Neuron (in vitro differentiated cells): ENCODE data around the gene BCAR3.

Experiments
- H2AFZ ChIP-seq: one replicate; pipeline ENCODE4 v1.6.1; 2013; ENCODE audit warnings: low read depth, mild to moderate bottlenecking, inconsistent platforms, low read length, moderate library complexity
- H3K27me3 ChIP-seq: one replicate; pipeline ENCODE4 v1.6.1; 2013; ENCODE audit warnings: low read length; ENCODE audit not compliant: insufficient read depth
- H3K36me3 ChIP-seq: one replicate; pipeline ENCODE4 v1.6.1; 2013; ENCODE audit warnings: low read length; ENCODE audit not compliant: insufficient read depth
- H3K4me1 ChIP-seq: one replicate; pipeline ENCODE4 v1.6.1; 2013; ENCODE audit warnings: low read length; ENCODE audit not compliant: insufficient read depth
- H3K4me3 ChIP-seq: 2 replicates; pipeline ENCODE4 v1.5.1; 2013; ENCODE audit warnings: mild to moderate bottlenecking, low read length, moderate library complexity
- H3K9me3 ChIP-seq: one replicate; pipeline ENCODE4 v1.6.1; 2013; ENCODE audit warnings: low read length

The BCAR3 gene

DNA sequence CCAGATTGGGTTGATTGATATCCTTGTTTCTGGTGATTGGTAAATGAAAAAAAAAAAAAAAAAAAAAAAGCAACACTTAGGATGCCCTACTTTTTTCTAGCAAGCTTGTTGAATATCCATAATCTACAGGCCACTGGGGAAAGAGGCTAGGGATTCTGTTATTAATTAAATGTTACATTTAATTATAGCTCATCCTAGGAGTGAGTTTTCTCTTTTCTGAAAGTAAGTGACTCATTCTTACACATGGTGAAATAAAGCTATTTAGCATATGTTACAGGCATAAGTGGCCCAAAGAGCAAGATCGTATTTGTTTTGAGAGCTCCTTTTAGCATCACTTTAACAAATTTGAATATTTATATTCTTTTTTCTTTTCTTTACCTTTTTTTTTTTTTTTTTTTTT, 139.2 kb downstream of the BCAR3 start:
- no peak overlapping the region for H2AFZ ChIP-seq
- peaks cover 49% of the 10 kb centered on the region for H3K36me3 ChIP-seq
- no peak overlapping the region for H3K4me3 ChIP-seq
- no peaks in the 10 kb centered on the region for H3K9me3 ChIP-seq
- H3K27me3 ChIP-seq: no peaks in the 10 kb centered on the region
- H3K4me1 ChIP-seq: no peaks in the 10 kb centered on the region

DNA sequence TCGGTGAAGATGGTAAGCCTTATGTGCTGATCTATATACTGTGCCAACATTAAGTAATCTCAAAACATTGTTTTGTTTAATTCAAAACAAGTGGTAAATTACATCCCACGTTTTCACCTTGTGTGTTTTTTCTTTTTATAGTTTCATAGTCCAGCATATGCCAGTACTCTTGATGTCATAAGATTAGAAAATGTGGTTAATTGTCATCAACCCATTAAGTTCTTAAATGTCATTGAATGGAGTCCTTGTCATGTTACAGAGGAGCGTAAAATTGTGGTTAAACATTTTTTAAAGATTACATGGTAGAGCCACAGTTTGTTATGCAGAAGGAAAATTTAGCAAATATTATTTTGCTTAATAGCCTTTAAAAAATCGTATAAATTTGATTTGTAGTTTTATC, 140.6 kb downstream of the BCAR3 start:
- peaks cover 49% of the 10 kb centered on the region for H3K36me3 ChIP-seq
- H3K27me3 ChIP-seq: no peaks in the 10 kb centered on the region
- no peak overlapping the region for H2AFZ ChIP-seq
- H3K4me1 ChIP-seq: no peaks in the 10 kb centered on the region
- no peaks in the 10 kb centered on the region for H3K9me3 ChIP-seq
- H3K4me3 ChIP-seq: no peak overlapping the region

DNA sequence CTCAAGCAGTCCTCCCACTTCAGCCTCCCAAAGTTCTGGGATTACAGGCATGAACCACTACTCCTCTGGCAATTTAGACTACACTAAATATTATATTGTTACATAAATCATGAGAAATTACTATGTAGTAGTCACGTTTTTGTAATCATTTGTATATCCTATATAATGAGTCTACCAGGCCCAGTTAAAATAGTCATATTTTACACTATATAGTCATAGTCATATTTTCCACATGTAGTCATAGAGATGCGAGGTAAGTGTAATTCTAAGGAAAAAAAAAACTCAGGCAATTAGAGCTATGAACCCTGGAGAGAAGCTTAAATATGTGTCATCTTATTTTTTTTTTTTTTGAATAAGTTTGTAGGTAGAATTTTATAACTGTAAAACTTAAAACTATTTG, 143.7 kb downstream of the BCAR3 start:
- H2AFZ ChIP-seq: no peak overlapping the region
- no peak overlapping the region for H3K4me3 ChIP-seq
- peaks cover 51% of the 10 kb centered on the region for H3K36me3 ChIP-seq
- H3K4me1 ChIP-seq: no peaks in the 10 kb centered on the region
- no peaks in the 10 kb centered on the region for H3K27me3 ChIP-seq
- H3K9me3 ChIP-seq: no peaks in the 10 kb centered on the region

- H3K36me3 ChIP-seq: peaks cover 54% of the 10 kb centered on the region
- no peaks in the 10 kb centered on the region for H3K9me3 ChIP-seq
- no peak overlapping the region for H2AFZ ChIP-seq
- H3K27me3 ChIP-seq: no peaks in the 10 kb centered on the region
- H3K4me3 ChIP-seq: no peak overlapping the region
- no peaks in the 10 kb centered on the region for H3K4me1 ChIP-seq
These were observed 144.2 kb downstream of the BCAR3 start for GRCh38 chr1:93537396-93537795.

DNA sequence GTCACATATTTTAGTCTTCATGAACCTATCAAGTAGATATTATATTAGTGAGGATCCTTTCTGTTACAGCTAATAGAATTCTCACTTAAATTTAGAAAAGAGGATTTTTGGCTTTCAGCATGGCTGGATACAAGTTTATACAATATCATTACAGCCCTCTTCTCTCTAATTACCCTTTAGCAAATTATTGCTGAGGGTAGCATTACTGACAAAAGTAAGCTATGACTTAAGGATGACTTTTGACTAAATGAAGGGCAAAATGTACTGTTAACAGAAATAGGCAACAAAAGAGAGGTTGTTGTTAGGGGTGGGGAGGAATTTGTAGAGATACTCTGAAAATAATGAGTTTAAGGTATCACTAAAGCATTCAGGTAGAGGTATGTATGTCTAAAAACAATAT, 148.0 kb downstream of the BCAR3 start:
- H3K9me3 ChIP-seq: no peaks in the 10 kb centered on the region
- no peak overlapping the region for H2AFZ ChIP-seq
- H3K27me3 ChIP-seq: no peaks in the 10 kb centered on the region
- H3K36me3 ChIP-seq: peaks cover 78% of the 10 kb centered on the region
- no peaks in the 10 kb centered on the region for H3K4me1 ChIP-seq
- H3K4me3 ChIP-seq: no peak overlapping the region

DNA sequence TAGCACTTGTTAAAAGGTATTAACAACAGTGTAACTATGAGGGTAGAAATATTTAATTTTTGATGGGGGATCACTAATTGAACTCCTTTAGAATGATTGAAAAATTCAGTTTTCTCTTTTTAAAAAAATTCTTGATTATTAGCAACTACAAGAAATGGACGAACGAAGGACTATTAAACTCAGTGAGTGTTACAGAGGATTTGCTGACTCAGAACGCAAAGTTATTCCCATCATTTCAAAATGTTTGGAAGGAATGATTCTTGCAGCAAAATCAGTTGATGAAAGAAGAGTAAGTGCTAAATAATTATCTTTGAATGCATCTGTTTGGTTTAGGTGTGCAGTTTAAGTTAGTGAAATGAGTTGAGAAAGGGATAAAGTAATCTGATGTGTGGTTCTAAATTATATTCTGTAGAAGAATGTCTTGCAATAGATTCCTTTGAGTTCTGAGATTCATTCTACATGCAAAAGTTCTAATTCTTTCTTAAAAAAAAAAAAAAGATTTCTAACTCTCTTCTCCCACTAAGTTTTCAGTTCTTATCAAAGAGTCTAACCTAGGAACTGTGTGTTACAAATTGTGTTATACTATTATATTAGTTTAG, 148.8 kb downstream of the BCAR3 start:
- H3K4me3 ChIP-seq: no peak overlapping the region
- no peak overlapping the region for H2AFZ ChIP-seq
- peaks cover 80% of the 10 kb centered on the region for H3K36me3 ChIP-seq
- no peaks in the 10 kb centered on the region for H3K27me3 ChIP-seq
- H3K4me1 ChIP-seq: no peaks in the 10 kb centered on the region
- no peaks in the 10 kb centered on the region for H3K9me3 ChIP-seq

DNA sequence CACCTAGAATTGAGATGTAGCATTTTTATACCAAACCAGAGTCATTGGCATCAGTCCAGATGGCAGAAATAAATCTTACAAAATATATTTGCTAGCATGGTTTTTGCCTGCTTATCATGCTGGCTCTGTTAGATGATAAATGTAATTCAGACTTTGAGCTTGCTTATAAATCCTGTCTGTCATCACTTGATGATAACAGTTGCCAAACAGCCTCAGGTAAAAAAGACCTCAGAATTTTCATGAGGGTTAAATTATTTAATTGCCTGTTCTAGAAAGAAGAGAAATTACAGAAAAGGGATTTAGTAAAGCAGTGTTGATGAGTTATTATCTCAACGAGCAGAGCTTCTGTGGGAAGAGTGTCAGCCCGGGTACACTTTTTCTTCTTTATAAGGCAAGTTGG, 150.4 kb downstream of the BCAR3 start:
- no peaks in the 10 kb centered on the region for H3K27me3 ChIP-seq
- H3K4me3 ChIP-seq: no peak overlapping the region
- no peaks in the 10 kb centered on the region for H3K9me3 ChIP-seq
- H3K4me1 ChIP-seq: no peaks in the 10 kb centered on the region
- H3K36me3 ChIP-seq: peaks cover 78% of the 10 kb centered on the region
- no peak overlapping the region for H2AFZ ChIP-seq

GRCh38 chr1:93528412-93528811, 153.2 kb downstream of the BCAR3 start:
- no peak overlapping the region for H3K4me3 ChIP-seq
- H3K9me3 ChIP-seq: no peaks in the 10 kb centered on the region
- H3K27me3 ChIP-seq: no peaks in the 10 kb centered on the region
- H3K4me1 ChIP-seq: no peaks in the 10 kb centered on the region
- H2AFZ ChIP-seq: no peak overlapping the region
- H3K36me3 ChIP-seq: peaks cover 67% of the 10 kb centered on the region

DNA sequence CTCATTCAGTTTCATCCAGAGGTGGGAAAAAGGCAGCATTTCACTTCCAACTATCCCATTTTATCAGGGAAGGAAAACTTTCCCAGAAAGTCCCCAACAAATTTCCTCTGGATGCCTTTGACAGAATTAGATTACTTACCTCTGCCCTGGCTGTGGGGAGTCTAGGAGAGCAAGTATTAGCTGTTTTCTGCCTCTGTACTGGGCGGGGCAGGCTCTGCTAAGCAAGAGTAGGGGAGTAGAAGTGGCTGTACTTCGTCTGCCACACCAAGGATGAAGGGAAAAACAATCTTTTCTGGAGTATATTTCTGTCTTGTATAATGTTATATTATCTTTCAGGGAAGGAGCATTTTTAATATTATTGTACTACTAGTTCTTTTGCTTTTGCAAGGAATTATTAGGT, 155.2 kb downstream of the BCAR3 start:
- H3K27me3 ChIP-seq: no peaks in the 10 kb centered on the region
- H3K4me3 ChIP-seq: no peak overlapping the region
- H3K36me3 ChIP-seq: peaks cover 62% of the 10 kb centered on the region

DNA sequence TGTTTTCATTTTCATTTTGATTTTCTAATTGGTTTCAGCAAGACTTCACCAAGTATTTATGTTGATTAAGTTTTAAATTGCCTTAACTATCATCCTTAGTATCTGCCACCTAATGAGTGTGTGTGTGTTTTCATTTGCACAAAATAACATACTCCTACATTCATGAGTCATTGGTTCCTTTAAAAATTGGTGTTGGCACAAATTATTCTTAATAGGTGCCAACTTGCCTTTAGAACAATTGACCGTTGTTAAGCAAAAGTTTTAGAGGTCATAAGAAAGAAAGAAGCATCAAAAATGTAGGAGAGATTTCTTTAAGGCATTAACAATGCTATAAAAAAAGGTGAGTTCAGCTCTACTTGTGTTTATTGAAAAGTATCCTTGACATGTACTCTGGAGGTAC, 156.2 kb downstream of the BCAR3 start:
- no peak overlapping the region for H3K4me3 ChIP-seq
- H3K9me3 ChIP-seq: peaks cover 2% of the 10 kb centered on the region
- H2AFZ ChIP-seq: no peak overlapping the region
- peaks cover 60% of the 10 kb centered on the region for H3K36me3 ChIP-seq
- no peaks in the 10 kb centered on the region for H3K27me3 ChIP-seq
- no peaks in the 10 kb centered on the region for H3K4me1 ChIP-seq

More for the DNA sequence above, 155.2 kb downstream of the BCAR3 start:
- H2AFZ ChIP-seq: no peak overlapping the region
- no peaks in the 10 kb centered on the region for H3K4me1 ChIP-seq
- H3K9me3 ChIP-seq: no peaks in the 10 kb centered on the region

- H3K4me1 ChIP-seq: no peaks in the 10 kb centered on the region
- no peak overlapping the region for H2AFZ ChIP-seq
- no peak overlapping the region for H3K4me3 ChIP-seq
- H3K9me3 ChIP-seq: peaks cover 2% of the 10 kb centered on the region
- no peaks in the 10 kb centered on the region for H3K27me3 ChIP-seq
- peaks cover 42% of the 10 kb centered on the region for H3K36me3 ChIP-seq
These were observed 158.9 kb downstream of the BCAR3 start for GRCh38 chr1:93522721-93523120.

DNA sequence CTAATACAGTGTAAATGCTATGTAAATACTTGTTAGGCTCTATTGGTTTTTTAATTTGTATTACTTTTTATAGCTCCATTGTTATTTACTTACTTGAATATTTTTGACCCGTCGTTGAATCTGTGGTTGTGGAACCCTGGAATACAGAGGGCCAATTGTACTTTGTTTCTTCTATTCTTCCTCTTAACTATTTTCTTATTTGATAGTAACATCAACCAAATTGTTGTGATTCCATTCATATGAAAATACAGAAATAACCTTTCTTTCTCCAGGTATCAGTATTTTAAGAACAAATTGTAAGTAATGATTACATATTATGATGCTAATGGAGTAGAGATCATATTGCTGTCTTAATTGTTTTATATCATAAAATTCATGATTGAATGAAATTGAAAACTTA, 160.0 kb downstream of the BCAR3 start:
- Histone ChIP-seq H3K27me3 (no peaks in the 10 kb centered on the region), H3K4me3 (no peak overlapping the region), H2AFZ (no peak overlapping the region), H3K4me1 (no peaks in the 10 kb centered on the region), H3K36me3 (peaks cover 35% of the 10 kb centered on the region), H3K9me3 (peaks cover 2% of the 10 kb centered on the region)

DNA sequence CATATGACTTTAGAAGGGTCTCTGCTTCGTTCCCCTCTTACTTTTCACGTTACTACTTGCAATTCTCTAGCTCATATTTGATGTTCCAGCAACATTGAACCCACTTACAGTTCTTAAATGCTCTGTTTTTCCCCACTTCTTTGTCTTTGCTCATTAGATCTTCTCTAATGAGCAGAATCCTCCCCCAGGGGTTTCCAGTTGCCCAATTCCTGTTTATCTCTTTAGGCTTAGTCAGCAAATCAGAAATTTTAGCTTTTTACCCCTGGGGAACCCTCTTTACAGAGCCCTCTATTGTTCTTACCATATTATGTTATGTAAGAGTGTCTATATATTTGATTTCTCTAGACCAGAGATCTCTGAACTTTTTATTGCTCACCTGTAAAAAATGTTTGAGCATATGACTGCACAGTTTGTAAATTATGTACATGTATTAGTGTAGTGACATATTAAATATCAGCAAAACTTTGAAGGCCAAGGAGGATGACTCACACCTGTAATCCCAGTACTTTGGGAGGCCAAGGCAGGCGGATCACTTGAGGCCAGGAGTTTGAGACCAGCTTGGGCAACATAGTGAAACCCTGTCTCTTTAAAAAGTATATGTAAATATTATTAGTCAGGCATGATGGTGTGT, 162.3 kb downstream of the BCAR3 start:
- H3K9me3 ChIP-seq: peaks cover 2% of the 10 kb centered on the region
- H2AFZ ChIP-seq: no peak overlapping the region
- peaks cover 24% of the 10 kb centered on the region for H3K36me3 ChIP-seq

DNA sequence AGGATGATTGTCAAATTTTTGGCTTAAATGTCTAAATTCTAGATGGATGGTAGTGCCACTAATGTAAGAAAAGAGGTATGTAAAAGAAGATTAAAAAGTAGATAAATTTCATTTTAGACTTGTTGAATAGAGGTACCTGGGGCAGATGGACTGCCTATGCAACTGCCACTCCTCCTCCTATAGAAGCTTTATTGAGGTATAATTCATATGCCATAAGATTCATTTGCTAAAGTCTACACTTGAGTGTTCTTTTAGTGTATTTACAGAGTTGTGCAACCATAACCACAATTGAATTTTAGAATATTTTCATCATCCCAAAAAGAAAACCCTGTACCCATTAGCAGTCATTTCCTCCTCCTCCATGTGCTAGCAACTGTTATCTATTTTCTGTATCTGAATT, 163.1 kb downstream of the BCAR3 start:
- no peak overlapping the region for H3K4me3 ChIP-seq
- H3K36me3 ChIP-seq: peaks cover 22% of the 10 kb centered on the region
- H3K4me1 ChIP-seq: no peaks in the 10 kb centered on the region
- H2AFZ ChIP-seq: no peak overlapping the region
- H3K27me3 ChIP-seq: no peaks in the 10 kb centered on the region
- H3K9me3 ChIP-seq: peaks cover 2% of the 10 kb centered on the region

More for the DNA sequence above, 162.3 kb downstream of the BCAR3 start:
- Histone ChIP-seq H3K4me3 (no peak overlapping the region), H3K27me3 (no peaks in the 10 kb centered on the region), H3K4me1 (no peaks in the 10 kb centered on the region)
